GM19455 (cell line): Measurements from ENCODE around the gene GSDME.
"Not testable (repeated sequence)": the region's sequence is repeated elsewhere in the genome, so short reads cannot be mapped to it uniquely, and the experiment has no call there.

Experiments
- ATAC-seq: cut with Tn5 transposase; IDR thresholded peaks from one replicate; pipeline ENCODE4 v1.9.1; 2021; ENCODE audit not compliant: unreplicated experiment

Gene GSDME

DNA sequence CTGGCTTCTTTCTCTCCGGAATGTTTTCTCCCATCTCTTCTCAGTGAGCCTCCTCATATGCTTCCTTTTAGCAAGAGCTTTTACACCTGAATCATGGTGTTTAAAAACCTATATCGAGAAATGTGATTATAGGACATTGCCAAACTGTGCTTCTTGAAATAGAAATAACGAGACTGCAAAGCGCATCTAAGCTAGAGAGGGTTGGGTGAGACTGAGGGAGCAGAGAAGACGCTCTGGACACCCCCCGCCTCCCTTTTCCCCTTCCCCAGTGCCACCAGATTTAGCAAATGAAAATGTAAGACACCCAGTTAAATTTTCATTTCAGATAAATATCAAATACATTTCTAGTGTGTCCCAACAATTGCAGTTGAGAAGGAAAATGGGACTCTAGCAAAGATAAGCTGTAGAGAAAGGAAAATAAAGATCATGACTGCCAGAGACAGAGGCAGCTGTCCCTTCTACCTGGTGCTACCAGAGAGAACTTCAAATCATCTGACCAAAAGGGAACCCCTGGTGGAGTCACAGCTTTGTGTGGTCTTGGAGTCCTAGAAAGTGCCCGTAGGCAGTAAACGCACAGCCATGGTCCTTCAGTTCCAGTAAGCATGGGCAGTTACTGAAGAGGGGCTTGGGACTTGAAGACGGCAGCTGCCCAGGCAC lies 14.6 kb downstream of the GSDME start:
- no peak for ATAC-seq

DNA sequence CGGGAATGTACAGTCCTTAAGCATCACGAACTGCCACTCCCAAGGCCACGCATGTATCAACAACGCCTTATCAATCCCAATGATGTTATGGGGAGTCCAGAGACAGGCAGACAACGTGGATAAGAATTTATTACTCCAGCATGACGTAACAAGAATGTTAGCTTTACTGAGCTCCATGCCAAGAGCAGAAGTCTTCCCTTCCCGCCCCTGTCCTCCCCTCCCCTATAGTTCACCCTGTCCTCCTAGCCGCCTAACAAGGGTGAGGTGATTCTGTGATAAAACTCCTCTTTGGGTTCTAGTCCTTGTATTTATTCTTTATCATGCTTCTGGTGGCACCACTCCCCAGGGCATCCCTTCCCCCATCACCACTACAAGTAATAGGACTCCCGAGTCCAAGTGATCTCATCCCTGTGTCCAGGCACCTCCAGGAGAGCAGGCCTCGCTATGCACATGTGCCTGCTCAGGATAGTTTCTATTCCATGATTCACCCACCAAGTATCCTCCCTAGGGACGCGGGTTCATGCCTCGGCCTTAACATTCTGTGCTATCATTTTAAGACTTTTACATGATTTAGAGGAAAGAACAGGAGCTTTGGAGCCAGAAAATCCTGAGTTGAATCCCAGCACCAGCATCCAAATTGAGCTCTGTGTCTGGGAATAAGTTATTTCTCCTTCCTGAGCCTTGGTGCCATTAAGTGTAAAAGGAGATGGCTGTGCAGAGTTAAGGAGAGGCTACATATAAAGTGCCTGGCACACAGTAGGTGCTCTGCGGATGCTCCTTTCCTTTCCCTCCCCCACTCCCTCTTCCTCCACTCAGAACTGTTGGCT lies 15.4 kb downstream of the GSDME start:
- no peak for ATAC-seq

- no peak for ATAC-seq
Observed at GRCh38 chr7:24740871-24741270, 16.4 kb downstream of the GSDME start.

GRCh38 chr7:24739306-24739705 lies 18.0 kb downstream of the GSDME start:
- ATAC-seq, result no peak

- ATAC-seq, result no peak
Observed at GRCh38 chr7:24738577-24738976, 18.7 kb downstream of the GSDME start.

GRCh38 chr7:24737281-24737680 lies 20.0 kb downstream of the GSDME start:
- ATAC-seq, result no peak

- ATAC-seq, result not testable (repeated sequence)
Observed at GRCh38 chr7:24735594-24735993, 21.7 kb downstream of the GSDME start.

- ATAC-seq, result no peak
Observed at GRCh38 chr7:24734306-24734705, 23.0 kb downstream of the GSDME start.

GRCh38 chr7:24733414-24734060 lies 23.7 kb downstream of the GSDME start:
- no peak for ATAC-seq

GRCh38 chr7:24732646-24733413 lies 24.4 kb downstream of the GSDME start:
- ATAC-seq, result peak; percentile 63

GRCh38 chr7:24731313-24731712 lies 26.0 kb downstream of the GSDME start:
- ATAC-seq, result no peak

GRCh38 chr7:24730018-24730369 lies 27.3 kb downstream of the GSDME start:
- ATAC-seq, result no peak

GRCh38 chr7:24729365-24730017 lies 27.8 kb downstream of the GSDME start:
- no peak for ATAC-seq

DNA sequence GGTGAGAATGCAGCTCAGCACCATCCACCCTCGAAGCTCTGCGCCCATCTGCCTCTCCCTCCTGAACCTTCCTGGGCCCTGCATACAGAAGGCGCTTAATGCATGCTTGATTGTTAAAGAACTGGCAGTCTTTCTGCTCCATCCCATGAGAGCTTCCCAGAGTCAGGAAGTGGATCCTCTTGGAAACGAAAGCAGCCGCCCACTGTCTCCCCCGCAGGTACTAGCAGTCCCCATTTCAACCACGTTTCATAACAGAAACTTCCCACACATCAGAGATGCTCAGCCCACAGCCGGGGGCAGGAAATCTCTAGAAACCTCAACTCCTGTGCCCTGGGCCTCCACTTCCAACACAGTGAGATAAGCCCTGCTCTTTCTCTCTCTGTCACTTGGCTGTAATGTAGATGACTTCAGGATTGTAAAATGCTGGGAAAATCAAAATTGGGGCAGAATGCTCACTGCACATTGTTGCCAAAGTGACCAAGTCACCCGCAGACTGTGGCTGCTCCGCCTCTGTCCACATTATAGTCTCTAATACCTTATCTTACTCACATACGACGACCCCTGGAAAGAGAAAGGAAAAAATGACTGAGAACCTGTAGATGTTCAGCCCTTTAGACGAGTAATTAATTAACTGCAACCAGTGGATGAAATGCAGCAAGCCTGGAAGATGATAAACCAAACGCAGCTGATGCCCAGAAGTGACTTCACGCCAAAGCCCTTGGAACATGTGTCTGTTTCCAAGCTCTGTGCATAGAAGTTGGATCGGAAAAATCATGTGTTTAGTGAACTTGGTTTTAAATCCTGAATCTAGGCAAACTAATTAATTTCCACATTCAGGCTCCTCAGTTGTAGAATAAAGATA lies 28.5 kb downstream of the GSDME start:
- ATAC-seq, result no peak

DNA sequence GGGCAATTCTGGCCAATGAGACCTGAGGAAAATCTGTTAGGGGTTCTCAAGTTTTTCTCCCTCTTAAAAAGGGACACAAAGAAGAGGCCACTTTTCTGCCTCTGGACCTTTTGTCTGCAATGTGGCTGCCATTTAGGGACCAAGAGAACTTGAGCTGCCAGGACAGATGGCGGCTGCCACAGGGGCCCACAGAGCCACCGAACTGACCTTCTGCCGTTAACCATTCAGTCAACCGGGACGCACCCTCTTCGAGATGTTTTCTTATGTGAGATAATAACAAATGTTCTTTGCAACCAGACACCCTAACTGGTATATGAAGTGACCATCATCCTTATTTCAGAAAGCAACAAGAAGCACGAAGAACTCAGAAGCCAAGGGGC lies 29.2 kb downstream of the GSDME start:
- ATAC-seq, result no peak

DNA sequence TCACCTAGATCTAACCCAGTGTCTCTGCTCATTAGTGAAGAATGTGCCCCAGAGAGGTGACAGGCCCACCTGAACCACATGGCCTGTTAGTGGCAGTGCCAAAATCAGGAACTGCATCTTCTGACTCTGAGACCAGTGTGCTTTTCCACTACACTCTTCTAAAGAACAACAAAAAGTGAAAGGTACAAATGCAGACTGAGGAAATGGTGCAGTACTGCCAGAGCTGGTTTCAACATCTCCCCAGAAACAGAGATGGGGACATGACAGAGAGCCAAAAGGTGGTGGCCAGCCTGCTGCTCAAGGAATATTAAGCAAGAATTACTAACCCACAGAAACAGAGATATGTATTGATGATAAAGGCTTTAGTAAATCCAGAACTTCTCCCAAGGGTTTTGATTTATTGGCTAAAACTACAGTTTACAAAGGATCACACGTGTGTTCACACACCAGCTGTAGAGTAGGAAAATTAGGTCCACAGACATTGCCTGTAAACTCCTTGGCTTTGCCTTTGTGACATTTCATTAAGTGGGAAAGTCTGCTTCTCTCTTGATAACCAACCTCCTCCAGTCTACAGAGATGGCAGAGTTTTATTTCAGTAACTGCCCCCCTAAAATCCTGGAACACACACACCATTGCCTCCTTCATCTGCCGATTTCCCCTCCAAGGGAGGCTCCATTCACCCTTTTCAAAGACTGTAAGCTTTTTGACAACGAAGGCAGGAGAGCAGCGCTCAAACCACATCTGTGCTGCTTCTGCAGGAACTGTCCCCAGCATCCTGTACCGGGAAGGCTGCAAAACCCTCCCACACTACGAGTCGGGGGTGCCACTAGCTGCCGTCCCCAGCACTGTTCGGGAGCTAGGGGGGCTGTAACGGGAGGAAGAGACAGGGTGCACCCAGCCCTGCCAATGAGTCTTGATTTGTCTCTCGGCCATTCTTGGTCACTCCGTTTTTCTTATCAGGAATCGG lies 29.8 kb downstream of the GSDME start:
- peak; percentile 74 for ATAC-seq

GRCh38 chr7:24725554-24726241 lies 31.6 kb downstream of the GSDME start:
- ATAC-seq, result no peak
